ENCODE data around the gene NFKB2. TPM values are rescaled to one million over a fixed set of nuclear protein-coding genes. Genes with fewer than 3 reads are reported as not detected.

Gene NFKB2
- polyA plus RNA-seq, 3 donors: 15.2 to 23.8 (median 22.9) TPM

GRCh38 chr10:102435133-102435497, 39.6 kb downstream of the NFKB2 start:
- DNase-seq (ENCODE audit: extremely low read depth in 1 of 11, low read depth in 9 of 11, low spot score in 4 of 11): no peak

- DNase-seq (ENCODE audit: extremely low read depth in 1 of 11, low read depth in 9 of 11, low spot score in 4 of 11): no peak
These were observed 40.2 kb downstream of the NFKB2 start for GRCh38 chr10:102435529-102436233.

- no peak for DNase-seq (ENCODE audit: extremely low read depth in 1 of 11, low read depth in 9 of 11, low spot score in 4 of 11)
These were observed 40.8 kb downstream of the NFKB2 start for GRCh38 chr10:102436312-102436711.

- no peak for DNase-seq (ENCODE audit: extremely low read depth in 1 of 11, low read depth in 9 of 11, low spot score in 4 of 11)
These were observed 42.0 kb downstream of the NFKB2 start for GRCh38 chr10:102437515-102437914.

- DNase-seq (ENCODE audit: extremely low read depth in 1 of 11, low read depth in 9 of 11, low spot score in 4 of 11): no peak
These were observed 42.9 kb downstream of the NFKB2 start for GRCh38 chr10:102438374-102438773.

GRCh38 chr10:102444851-102445250, 49.3 kb downstream of the NFKB2 start:
- DNase-seq (ENCODE audit: extremely low read depth in 1 of 11, low read depth in 9 of 11, low spot score in 4 of 11): no peak

GRCh38 chr10:102449321-102450123, 54.0 kb downstream of the NFKB2 start:
- peak in 5 of 11 donors; percentile 51 to 74 (median 67) for DNase-seq (ENCODE audit: extremely low read depth in 1 of 11, low read depth in 9 of 11, low spot score in 4 of 11)

GRCh38 chr10:102450124-102450373, 54.5 kb downstream of the NFKB2 start:
- DNase-seq (ENCODE audit: extremely low read depth in 1 of 11, low read depth in 9 of 11, low spot score in 4 of 11): no peak

GRCh38 chr10:102450374-102451104, 55.0 kb downstream of the NFKB2 start:
- peak in 9 of 11 donors; percentile 76 to 81 (median 79) for DNase-seq (ENCODE audit: extremely low read depth in 1 of 11, low read depth in 9 of 11, low spot score in 4 of 11)

- no peak for DNase-seq (ENCODE audit: extremely low read depth in 1 of 11, low read depth in 9 of 11, low spot score in 4 of 11)
These were observed 55.8 kb downstream of the NFKB2 start, which contains the start of gene C10orf95 for GRCh38 chr10:102451105-102451969. Gene C10orf95, minus strand, starts transcription at chr10:102451543. Its CDS starts 450 bp downstream, at chr10:102451093.

Other genes with a start within 250 kb of the NFKB2 start
- 10 to 100 TPM; 95.8 to 98.0 (median 96.2) TPM for gene NOLC1, start 243.3 kb upstream of the NFKB2 start, polyA plus RNA-seq (ENCODE audit: insufficient read length in 3 of 3)
- 1 to 10 TPM; 2.2 to 3.1 (median 2.9) TPM for gene ELOVL3, start 169.4 kb upstream of the NFKB2 start, polyA plus RNA-seq (ENCODE audit: insufficient read length in 3 of 3)
- 1 to 10 TPM in 2 of 3 donors, under 1 TPM in 1; 0.44 to 1.4 (median 1.2) TPM for gene PITX3, start 154.2 kb upstream of the NFKB2 start, polyA plus RNA-seq (ENCODE audit: insufficient read length in 3 of 3)
- 10 to 100 TPM; 44.2 to 52.3 (median 49.6) TPM for gene GBF1, start 150.2 kb upstream of the NFKB2 start, polyA plus RNA-seq (ENCODE audit: insufficient read length in 3 of 3)
- gene PSD, start 23.1 kb downstream of the NFKB2 start, polyA plus RNA-seq (ENCODE audit: insufficient read length in 3 of 3): 10 to 100 TPM in 2 of 3 donors, 1 to 10 TPM in 1; 7.4 to 13.1 (median 12.2) TPM
- gene FBXL15, start 25.1 kb downstream of the NFKB2 start, polyA plus RNA-seq (ENCODE audit: insufficient read length in 3 of 3): 10 to 100 TPM in 2 of 3 donors, 1 to 10 TPM in 1; 4.9 to 12.5 (median 12.0) TPM
- 10 to 100 TPM; 76.8 to 92.1 (median 87.1) TPM for gene CUEDC2, start 36.9 kb downstream of the NFKB2 start, polyA plus RNA-seq (ENCODE audit: insufficient read length in 3 of 3)
- gene C10orf95, start 55.8 kb downstream of the NFKB2 start, polyA plus RNA-seq (ENCODE audit: insufficient read length in 3 of 3): 1 to 10 TPM in 2 of 3 donors, under 1 TPM in 1; 0.78 to 2.3 (median 1.3) TPM
- 10 to 100 TPM; 74.2 to 95.7 (median 81.9) TPM for gene ACTR1A, start 107.0 kb downstream of the NFKB2 start, polyA plus RNA-seq (ENCODE audit: insufficient read length in 3 of 3)
- 10 to 100 TPM; 27.3 to 30.3 (median 28.2) TPM for gene SUFU, start 108.3 kb downstream of the NFKB2 start, polyA plus RNA-seq (ENCODE audit: insufficient read length in 3 of 3)
- gene TRIM8, start 248.8 kb downstream of the NFKB2 start, polyA plus RNA-seq (ENCODE audit: insufficient read length in 3 of 3): 100 to 1,000 TPM; 124 to 132 (median 127) TPM

Data from renal cortex interstitium (tissue), 11 donors.